Adrenal gland (tissue), 12 donors: ENCODE data around the gene CHST11. TPM values are rescaled to one million over a fixed set of nuclear protein-coding genes. Genes with fewer than 3 reads are reported as not detected.
A peak's percentile ranks its signal among the peaks of the same experiment; 100 is the strongest.

Experiments used
- DNase-seq, 7 donors: peaks; one replicate each; pipeline ENCODE4 v3.0.0-alpha.2; 2019 to 2020
- H3K27ac ChIP-seq, 5 donors: fragments of 200-600 bp; sonication (generic) in 4 of 5; 1 replicate in 3 of 5; 2 replicates in 2 of 5; pipeline versions ENCODE4 v1.5.1 to v1.8.0; 2016 to 2020; ENCODE audit warnings: mild to moderate bottlenecking in 1 of 5
- H3K27me3 ChIP-seq: fragments of 200-600 bp; 2 replicates; pipeline ENCODE4 v1.8.0; 2021
- H3K36me3 ChIP-seq, 2 donors: fragments of 200-600 bp; replicated peaks in 1 of 2; 1 replicate in 1 of 2; 2 replicates in 1 of 2; pipeline versions ENCODE4 v1.5.1 to v1.8.0; 2018 to 2022
- H3K4me1 ChIP-seq, 2 donors: fragments of 200-600 bp; replicated peaks in 1 of 2; 1 replicate in 1 of 2; 2 replicates in 1 of 2; pipeline versions ENCODE4 v1.5.1 to v1.8.0; 2018 to 2021
- H3K4me3 ChIP-seq, 4 donors: fragments of 200-600 bp; sonication (generic) in 3 of 4; one replicate each; pipeline ENCODE4 v1.5.1; 2016 to 2018
- H3K9me3 ChIP-seq, 3 donors: fragments of 200-600 bp; sonication (generic) in 1 of 3; replicated peaks in 1 of 3; 1 replicate in 2 of 3; 2 replicates in 1 of 3; pipeline versions ENCODE4 v1.5.1 to v1.8.0; 2016 to 2021
- CTCF ChIP-seq, 6 experiments: fragments of 450-650 bp in 4 of 6; fragments of 200-600 bp in 2 of 6; sonication (generic) in 1 of 6; IDR thresholded peaks; 1 replicate in 5 of 6; 2 replicates in 1 of 6; pipeline versions ENCODE4 v1.5.1 to v1.8.0; 2016 to 2021; ENCODE audit warnings: antibody characterized with exemption in 6 of 6, mild to moderate bottlenecking in 2 of 6, moderate library complexity in 1 of 6
- POLR2A ChIP-seq, 2 donors: fragments of 450-650 bp; IDR thresholded peaks; one replicate each; pipeline ENCODE4 v1.6.1; 2017; ENCODE audit warnings: antibody characterized with exemption in 2 of 2, mild to moderate bottlenecking in 2 of 2, moderate library complexity in 1 of 2
- WGBS, 4 donors: extraction: QIAGEN DNeasy Blood & Tissue Kit in 2 of 4; methylation state at CpG; one replicate each; pipeline versions ENCODE4 v1.1.5 to v1.1.7; 2013 to 2017; 5-methylcytosine and 5-hydroxymethylcytosine counted together
- intact Hi-C, 2 donors: fragments of 100-400 bp; cut with DNase I; formaldehyde crosslinking; loops; one replicate each; pipeline versions ENCODE4 v1.14.1 to v1.15.0; 2022 to 2023
- polyA plus RNA-seq, 3 donors: library from polyadenylated mRNA; stranded (reverse); fragments of 200-250 nt in 2 of 3; fragments of 350-450 nt in 1 of 3; fragmentation: Illumina TruSeq in 1 of 3; extraction: RNeasy Lipid Tissue Mini Kit (QIAGEN cat#74804) in 1 of 3; gene quantifications; one replicate each; pipeline ENCODE4 v1.2.3, GENCODE V29; 2013 to 2014
- total RNA-seq, 9 donors: library from RNA; depleted of rRNA in 4 of 9; stranded (reverse); fragments of >200 nt in 4 of 9; fragments of 120-200 nt in 1 of 9; fragmentation: NEBNext Ultra II Directional in 1 of 9; extraction: Animal tissue kit (Norgen Biotek cat#: 25700) in 1 of 9; gene quantifications; one replicate each; pipeline versions ENCODE4 v1.1.0 to v1.2.4, GENCODE V29; 2013 to 2023
- donor health status: healthy with polysubstance abuse.
- donor health status: Bipolar disorder and iron deficiency.
- donor health status: DM: yes; HTN: yes; CAD: no.
- donor health status: DM: no; HTN: no; CAD: no.
- donor health status: DM: no; HTN: no; CAD: no.
- donor health status: DM: yes; HTN: yes; CAD: no.

The CHST11 gene
- total and polyA plus RNA-seq, 12 donors: 6.2 to 95.1 (median 29.8) TPM

- peaks cover 0 to 14% of the 10 kb centered on the region in 2 donors for H3K4me1 ChIP-seq
- no peaks in the 10 kb centered on the region for H3K27me3 ChIP-seq
- no peaks in the 10 kb centered on the region for H3K36me3 ChIP-seq
- no peak overlapping the region for H3K4me3 ChIP-seq
- no peak for TF ChIP-seq CTCF (IDR thresholded peaks at IDR 0.05)
- no peak for TF ChIP-seq POLR2A (IDR thresholded peaks at IDR 0.05)
- no peak overlapping the region for H3K27ac ChIP-seq
- no peaks in the 10 kb centered on the region for H3K9me3 ChIP-seq
- no peak for DNase-seq
- WGBS, 4 donors: 86 to 90% (median 88%) methylated on average over 2 of the region's 2 CpGs
- intact Hi-C loops: no loop called here
Measured at GRCh38 chr12:104453133-104453532, 3.6 kb upstream of the CHST11 start.

GRCh38 chr12:104454997-104455396 lies 1.8 kb upstream of the CHST11 start:
- H3K4me3 ChIP-seq: no peak overlapping the region
- H3K27ac ChIP-seq: no peak overlapping the region
- H3K27me3 ChIP-seq: no peaks in the 10 kb centered on the region
- no peak for TF ChIP-seq POLR2A (IDR thresholded peaks at IDR 0.05)
- TF ChIP-seq CTCF (IDR thresholded peaks at IDR 0.05): no peak
- H3K9me3 ChIP-seq: no peaks in the 10 kb centered on the region
- peaks cover 4 to 18% of the 10 kb centered on the region in 2 donors for H3K4me1 ChIP-seq
- WGBS, 4 donors: 96 to 100% (median 100%) methylated on average over 1 of the region's 1 CpG
- no peaks in the 10 kb centered on the region for H3K36me3 ChIP-seq
- intact Hi-C loops: loop anchor here in 1 of 2 donors (5.0 kb wide), 2 partner anchors 67 to 73 kb away; no protein-coding TSS in a partner anchor
- DNase-seq: peak in 2 of 7 donors; percentile 19 to 25

- no peaks in the 10 kb centered on the region for H3K27me3 ChIP-seq
- H3K27ac ChIP-seq: peak overlapping the region in 4 of 5 donors; percentile 25 to 92 (median 85)
- no peaks in the 10 kb centered on the region for H3K36me3 ChIP-seq
- DNase-seq: no peak
- H3K4me3 ChIP-seq: peak overlapping the region in 2 of 4 donors; percentile 69 to 89
- intact Hi-C loops: loop anchor here in 1 of 2 donors (5.0 kb wide), 2 partner anchors 67 to 73 kb away; no protein-coding TSS in a partner anchor
- H3K4me1 ChIP-seq: peaks cover 4 to 23% of the 10 kb centered on the region in 2 donors
- WGBS, 4 donors: 40 to 43% (median 41%) methylated on average over 9 of the region's 9 CpGs
- TF ChIP-seq CTCF (IDR thresholded peaks at IDR 0.05): no peak
- TF ChIP-seq POLR2A (IDR thresholded peaks at IDR 0.05): no peak
- no peaks in the 10 kb centered on the region for H3K9me3 ChIP-seq
Measured at GRCh38 chr12:104455578-104456416, 951 bp upstream of the CHST11 start.

GRCh38 chr12:104456950-104457745 lies 400 bp downstream of the CHST11 start:
- 0 to 1% (median 0%) methylated on average over 11 to 71 of the region's 71 CpGs for WGBS, 4 donors
- Histone ChIP-seq H3K27me3 (no peaks in the 10 kb centered on the region), H3K36me3 (no peaks in the 10 kb centered on the region), H3K4me3 (peak overlapping the region; percentile 30 to 89 (median 76)), H3K9me3 (no peaks in the 10 kb centered on the region), H3K4me1 (peaks cover 4 to 33% of the 10 kb centered on the region in 2 donors), H3K27ac (peak overlapping the region in 4 of 5 donors; percentile 25 to 92 (median 85))
- peak; percentile 71 to 90 (median 74) for DNase-seq
- peak in 5 of 6 experiments; percentile 34 to 50 (median 43) for TF ChIP-seq CTCF (IDR thresholded peaks at IDR 0.05)
- peak; percentile 57 to 69 for TF ChIP-seq POLR2A (IDR thresholded peaks at IDR 0.05)
- intact Hi-C loops: loop anchor here in 1 of 2 donors (5.0 kb wide), 2 partner anchors 65 to 75 kb away; no protein-coding TSS in a partner anchor
